Measurements from ENCODE around the gene SAMD4B. TPM values are rescaled to one million over a fixed set of nuclear protein-coding genes. Genes with fewer than 3 reads are reported as not detected.
"Not testable (repeated sequence)": the region's sequence is repeated elsewhere in the genome, so short reads cannot be mapped to it uniquely, and the experiment has no call there.

The SAMD4B gene
- total RNA-seq, 8 experiments from 2014 or later, result 24.1 to 124 (median 64.9) TPM

- H3K4me3 ChIP-seq, result no peak overlapping the region
- H3K27ac ChIP-seq, result no peak overlapping the region
- 32 to 100% (median 54%) methylated on average over 1 to 4 of the region's 6 CpGs; no CpG with 5 or more reads in 1 of the 10 experiments for WGBS, 10 experiments
- in situ Hi-C loops (cut with MboI; ENCODE audit: low pct_unique_long_range_greater_than_20kb in 2 of 9, low sequenced_read_pairs in 9 of 9, unreplicated experiment in 9 of 9), result loop anchor here in 1 of 9 experiments (25.0 kb wide), 1 partner anchor 193 kb away; no protein-coding TSS in a partner anchor
- H3K4me1 ChIP-seq (replicated peaks in 1 of 2), result peaks cover 0 to 3% of the 10 kb centered on the region in 2 donors
- no peak for ATAC-seq (replicated peaks in 6 of 8)
Observed at GRCh38 chr19:39304701-39305571, 37.3 kb upstream of the SAMD4B start.

- H3K4me3 ChIP-seq, result no peak overlapping the region
- H3K4me1 ChIP-seq (replicated peaks in 1 of 2), result peaks cover 0 to 3% of the 10 kb centered on the region in 2 donors
- in situ Hi-C loops (cut with MboI; ENCODE audit: low pct_unique_long_range_greater_than_20kb in 2 of 9, low sequenced_read_pairs in 9 of 9, unreplicated experiment in 9 of 9), result loop anchor here in 1 of 9 experiments (25.0 kb wide), 1 partner anchor 194 kb away; no protein-coding TSS in a partner anchor
- ATAC-seq (replicated peaks in 6 of 8), result no peak
- H3K27ac ChIP-seq, result no peak overlapping the region
Observed at GRCh38 chr19:39306075-39306474, 36.1 kb upstream of the SAMD4B start.

GRCh38 chr19:39307046-39307821, 35.0 kb upstream of the SAMD4B start:
- peak; percentile 70 to 90 (median 82) for ATAC-seq (replicated peaks in 6 of 8)
- no peak overlapping the region for H3K27ac ChIP-seq
- in situ Hi-C loops (cut with MboI; ENCODE audit: low pct_unique_long_range_greater_than_20kb in 2 of 9, low sequenced_read_pairs in 9 of 9, unreplicated experiment in 9 of 9), result loop anchor here in 1 of 9 experiments (25.0 kb wide), 1 partner anchor 195 kb away; no protein-coding TSS in a partner anchor
- 0 to 50% (median 37%) methylated on average over 2 to 4 of the region's 71 CpGs; no CpG with 5 or more reads in 5 of the 10 experiments for WGBS, 10 experiments
- H3K4me1 ChIP-seq (replicated peaks in 1 of 2), result peaks cover 0 to 3% of the 10 kb centered on the region in 2 donors
- H3K4me3 ChIP-seq, result peak overlapping the region in 4 of 5 donors; percentile 10 to 28 (median 18)

- H3K4me3 ChIP-seq, result peak overlapping the region in 2 of 5 donors; percentile 12 to 28
- H3K4me1 ChIP-seq (replicated peaks in 1 of 2), result peaks cover 0 to 3% of the 10 kb centered on the region in 2 donors
- H3K27ac ChIP-seq, result no peak overlapping the region
- in situ Hi-C loops (cut with MboI; ENCODE audit: low pct_unique_long_range_greater_than_20kb in 2 of 9, low sequenced_read_pairs in 9 of 9, unreplicated experiment in 9 of 9), result loop anchor here in 1 of 9 experiments (25.0 kb wide), 1 partner anchor 196 kb away; no protein-coding TSS in a partner anchor
- WGBS, 10 experiments, result 0 to 47% methylated on average over 3 to 4 of the region's 82 CpGs; no CpG with 5 or more reads in 8 of the 10 experiments
- ATAC-seq (replicated peaks in 6 of 8), result peak in 3 of 8 experiments; percentile 16 to 25 (median 16)
Observed at GRCh38 chr19:39307822-39308530, 34.2 kb upstream of the SAMD4B start.

- in situ Hi-C loops (cut with MboI; ENCODE audit: low pct_unique_long_range_greater_than_20kb in 2 of 9, low sequenced_read_pairs in 9 of 9, unreplicated experiment in 9 of 9), result loop anchor here in 1 of 9 experiments (25.0 kb wide), 1 partner anchor 196 kb away; no protein-coding TSS in a partner anchor
- peak in 4 of 8 experiments; percentile 30 to 38 (median 37) for ATAC-seq (replicated peaks in 6 of 8)
- 40 to 100% (median 92%) methylated on average over 1 to 3 of the region's 18 CpGs; no CpG with 5 or more reads in 3 of the 10 experiments for WGBS, 10 experiments
Observed at GRCh38 chr19:39308531-39309304, 33.5 kb upstream of the SAMD4B start.

GRCh38 chr19:39309305-39309670, 32.9 kb upstream of the SAMD4B start:
- H3K4me3 ChIP-seq; H3K4me1 ChIP-seq (replicated peaks in 1 of 2); H3K27ac ChIP-seq; ATAC-seq (replicated peaks in 6 of 8): not testable (repeated sequence)
- 80 to 100% (median 88%) methylated on average over 1 to 4 of the region's 7 CpGs; no CpG with 5 or more reads in 4 of the 10 experiments for WGBS, 10 experiments
- in situ Hi-C loops (cut with MboI; ENCODE audit: low pct_unique_long_range_greater_than_20kb in 2 of 9, low sequenced_read_pairs in 9 of 9, unreplicated experiment in 9 of 9), result loop anchor here in 1 of 9 experiments (25.0 kb wide), 1 partner anchor 197 kb away; no protein-coding TSS in a partner anchor

More at GRCh38 chr19:39308531-39309304, 33.5 kb upstream of the SAMD4B start:
- Histone ChIP-seq H3K27ac (no peak overlapping the region), H3K4me3 (no peak overlapping the region), H3K4me1 (replicated peaks in 1 of 2) (peaks cover 0 to 3% of the 10 kb centered on the region in 2 donors)

GRCh38 chr19:39310558-39311311, 31.5 kb upstream of the SAMD4B start:
- WGBS, 10 experiments, result 10 to 70% (median 40%) methylated on average over 1 to 6 of the region's 11 CpGs; no CpG with 5 or more reads in 5 of the 10 experiments
- no peak overlapping the region for H3K27ac ChIP-seq
- H3K4me3 ChIP-seq, result peak overlapping the region in 1 of 5 donors; percentile 20
- peak in 4 of 8 experiments; percentile 6 to 50 (median 44) for ATAC-seq (replicated peaks in 6 of 8)
- in situ Hi-C loops (cut with MboI; ENCODE audit: low pct_unique_long_range_greater_than_20kb in 2 of 9, low sequenced_read_pairs in 9 of 9, unreplicated experiment in 9 of 9), result loop anchor here in 1 of 9 experiments (25.0 kb wide), 1 partner anchor 198 kb away; no protein-coding TSS in a partner anchor
- peaks cover 0 to 3% of the 10 kb centered on the region in 2 donors for H3K4me1 ChIP-seq (replicated peaks in 1 of 2)

GRCh38 chr19:39314016-39314728, 28.0 kb upstream of the SAMD4B start:
- Histone ChIP-seq H3K4me1 (replicated peaks in 1 of 2) (peaks cover 7 to 9% of the 10 kb centered on the region in 2 donors), H3K4me3 (no peak overlapping the region), H3K27ac (no peak overlapping the region)
- in situ Hi-C loops (cut with MboI; ENCODE audit: low pct_unique_long_range_greater_than_20kb in 2 of 9, low sequenced_read_pairs in 9 of 9, unreplicated experiment in 9 of 9), result loop anchor here in 1 of 9 experiments (25.0 kb wide), 1 partner anchor 202 kb away; no protein-coding TSS in a partner anchor
- peak in 1 of 8 experiments; percentile 6 for ATAC-seq (replicated peaks in 6 of 8)
- WGBS, 10 experiments, result 94 to 97% methylated on average over 7 to 10 of the region's 64 CpGs; no CpG with 5 or more reads in 8 of the 10 experiments

- in situ Hi-C loops (cut with MboI; ENCODE audit: low pct_unique_long_range_greater_than_20kb in 2 of 9, low sequenced_read_pairs in 9 of 9, unreplicated experiment in 9 of 9), result loop anchor here in 1 of 9 experiments (25.0 kb wide), 1 partner anchor 204 kb away; no protein-coding TSS in a partner anchor
- no peak overlapping the region for H3K4me3 ChIP-seq
- 100% methylated on average over 1 of the region's 1 CpG; no CpG with 5 or more reads in 9 of the 10 experiments for WGBS, 10 experiments
- H3K4me1 ChIP-seq (replicated peaks in 1 of 2), result peaks cover 10 to 14% of the 10 kb centered on the region in 2 donors
- H3K27ac ChIP-seq, result no peak overlapping the region
- ATAC-seq (replicated peaks in 6 of 8), result no peak
Observed at GRCh38 chr19:39315933-39316332, 26.3 kb upstream of the SAMD4B start.

- Histone ChIP-seq H3K4me1 (replicated peaks in 1 of 2) (peaks cover 10 to 14% of the 10 kb centered on the region in 2 donors), H3K4me3 (no peak overlapping the region), H3K27ac (no peak overlapping the region)
- in situ Hi-C loops (cut with MboI; ENCODE audit: low pct_unique_long_range_greater_than_20kb in 2 of 9, low sequenced_read_pairs in 9 of 9, unreplicated experiment in 9 of 9), result loop anchor here in 1 of 9 experiments (25.0 kb wide), 1 partner anchor 204 kb away; no protein-coding TSS in a partner anchor
- ATAC-seq (replicated peaks in 6 of 8), result no peak
- WGBS, 10 experiments, result 47 to 100% (median 83%) methylated on average over 1 to 9 of the region's 12 CpGs
Observed at GRCh38 chr19:39316627-39317321, 25.4 kb upstream of the SAMD4B start.
